HG03060 (cell line): Measurements from ENCODE around the gene EIF5.
"Not testable (repeated sequence)": the region's sequence is repeated elsewhere in the genome, so short reads cannot be mapped to it uniquely, and the experiment has no call there.

Source experiments
- ATAC-seq: cut with Tn5 transposase; IDR thresholded peaks from one replicate; pipeline ENCODE4 v1.9.1; 2021; ENCODE audit warnings: low read depth, moderate number of reproducible peaks; ENCODE audit not compliant: unreplicated experiment

Gene EIF5

DNA sequence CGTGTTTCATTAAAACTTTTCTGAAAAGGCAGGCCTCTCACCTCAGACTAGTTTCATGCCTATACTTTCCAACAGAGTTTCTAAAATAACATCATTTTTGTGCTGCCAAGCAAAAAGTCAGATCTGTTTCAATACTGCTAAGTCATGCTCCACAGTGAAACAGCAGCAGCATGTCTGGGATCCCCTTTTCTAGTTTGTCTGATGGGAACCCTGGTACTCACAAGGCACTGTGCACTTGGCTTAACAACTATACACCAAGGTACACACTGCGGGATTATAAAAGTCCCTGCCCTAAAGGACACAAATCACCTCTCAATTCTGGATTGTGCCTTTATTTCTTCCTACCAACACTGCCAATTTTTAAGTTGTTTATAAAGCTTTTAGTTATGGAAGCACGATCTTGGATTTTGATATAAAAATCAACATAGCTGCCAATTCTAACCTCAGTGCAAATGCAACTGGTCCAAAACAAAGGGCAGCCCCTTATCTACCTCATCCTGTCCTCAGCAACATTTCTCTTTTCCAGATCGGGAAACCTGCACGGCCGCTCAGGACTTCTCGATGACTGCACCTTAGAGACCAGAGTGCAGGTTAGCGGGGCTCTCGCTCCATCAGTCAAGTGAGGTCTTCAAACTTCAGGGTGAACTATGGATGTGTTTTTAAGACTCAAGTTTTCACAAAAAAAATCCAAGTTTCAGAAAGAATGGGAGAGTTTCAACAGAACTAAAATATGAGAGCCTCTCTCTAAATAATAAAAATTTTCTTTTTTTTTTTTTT is 1.7 kb upstream of the EIF5 start:
- no peak for ATAC-seq

DNA sequence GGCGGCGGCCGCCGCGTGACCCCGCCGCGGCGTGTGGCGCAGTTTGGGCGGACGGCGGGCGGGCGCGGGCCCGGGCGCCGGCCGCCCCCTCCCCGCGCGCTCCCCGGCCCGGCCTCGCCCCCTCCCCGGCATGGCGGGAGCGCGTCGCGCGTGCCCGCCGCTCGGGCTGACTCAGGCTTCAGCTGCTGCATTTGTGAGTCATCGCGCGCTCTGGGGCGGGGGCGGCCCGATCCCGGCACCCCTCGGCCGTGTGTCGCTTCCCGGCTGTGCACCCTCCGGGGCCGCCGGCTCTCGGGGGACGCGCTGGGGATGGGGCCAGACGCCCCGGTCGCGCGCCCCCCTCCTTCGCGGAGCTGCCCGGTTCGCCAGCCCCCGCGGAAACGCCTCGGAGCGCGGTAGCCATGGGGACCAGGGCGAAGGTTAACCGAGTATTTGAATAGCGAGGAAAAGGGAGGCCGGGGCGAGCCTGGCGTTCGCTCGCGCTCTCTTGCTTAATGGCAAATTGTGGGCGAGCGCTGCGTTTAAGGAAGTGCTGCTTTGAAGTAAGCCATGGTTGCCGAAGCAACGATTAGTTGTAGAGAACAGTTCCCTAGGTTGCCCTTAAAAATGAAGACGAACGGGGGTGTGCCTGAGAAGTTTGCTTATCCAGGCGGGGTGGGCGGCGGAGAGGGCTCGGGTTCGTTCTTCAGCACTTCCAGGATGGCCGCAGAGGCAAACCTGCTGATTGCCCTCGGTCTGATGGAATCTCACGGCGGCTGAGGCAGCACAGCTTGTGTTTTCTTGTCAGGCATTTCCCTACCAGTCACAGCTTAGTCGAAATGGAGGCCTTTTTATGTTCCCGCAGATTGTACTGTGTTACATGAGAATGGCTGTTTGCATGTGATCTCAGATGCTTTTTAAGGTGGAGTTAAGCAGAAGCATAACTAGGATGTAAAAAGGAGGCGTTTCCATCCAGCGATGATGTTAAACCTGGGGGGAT is 896 bp downstream of the EIF5 start:
- ATAC-seq = no peak

DNA sequence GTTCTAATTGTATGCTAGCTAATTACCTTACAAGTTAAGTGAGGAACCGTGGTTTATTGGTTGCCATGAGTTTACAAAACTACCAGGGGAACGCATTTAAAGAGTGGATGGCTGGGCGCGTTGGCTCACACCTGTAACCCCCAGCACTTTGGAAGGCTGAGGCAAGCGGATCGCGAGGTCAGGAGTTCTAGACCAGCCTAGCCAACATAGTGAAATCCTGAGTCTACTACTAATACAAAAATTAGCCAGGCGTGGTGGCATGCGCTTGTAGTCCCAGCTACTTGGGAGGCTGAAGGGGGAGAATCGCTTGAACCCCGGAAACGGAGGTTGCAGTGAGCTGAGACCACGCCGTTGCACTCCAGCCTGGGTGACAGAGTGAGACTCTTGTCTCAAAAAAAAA is 2.2 kb downstream of the EIF5 start:
- no peak for ATAC-seq

DNA sequence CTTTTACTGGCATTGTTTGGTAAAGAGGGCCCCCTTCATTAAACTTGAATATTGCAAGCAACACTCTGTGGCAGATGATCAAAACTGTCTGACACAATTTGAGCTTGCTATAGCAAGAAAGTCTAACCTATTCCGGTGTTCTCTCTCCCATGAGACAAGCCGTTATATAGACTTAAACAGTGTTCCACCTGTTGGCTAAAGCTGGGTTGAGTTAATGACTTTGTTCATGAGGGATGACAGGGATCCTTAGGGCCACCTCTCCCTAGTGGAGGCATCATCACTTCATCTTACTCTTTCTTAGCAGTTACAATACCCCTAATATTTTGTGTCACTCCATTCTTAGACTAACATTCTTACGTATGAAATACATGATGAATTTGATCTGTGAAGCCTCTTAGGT is 3.8 kb downstream of the EIF5 start:
- no peak for ATAC-seq

DNA sequence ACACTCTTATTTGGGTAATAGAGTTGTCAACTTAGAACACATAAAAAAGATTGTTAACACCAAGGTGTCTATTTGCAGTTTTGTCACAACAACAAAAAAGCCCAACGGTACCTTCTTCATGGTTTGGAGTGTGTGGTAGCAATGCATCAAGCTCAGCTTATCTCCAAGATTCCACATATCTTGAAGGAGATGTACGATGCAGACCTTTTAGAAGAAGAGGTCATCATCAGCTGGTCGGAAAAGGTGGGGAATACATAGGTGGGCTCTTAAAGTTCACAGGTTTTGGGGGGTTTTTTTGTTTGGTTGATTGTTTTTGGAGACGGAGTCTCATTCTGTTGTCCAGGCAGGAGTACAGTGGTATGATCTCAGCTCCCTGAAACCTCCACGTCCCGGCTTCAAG is 5.5 kb downstream of the EIF5 start:
- no peak for ATAC-seq

DNA sequence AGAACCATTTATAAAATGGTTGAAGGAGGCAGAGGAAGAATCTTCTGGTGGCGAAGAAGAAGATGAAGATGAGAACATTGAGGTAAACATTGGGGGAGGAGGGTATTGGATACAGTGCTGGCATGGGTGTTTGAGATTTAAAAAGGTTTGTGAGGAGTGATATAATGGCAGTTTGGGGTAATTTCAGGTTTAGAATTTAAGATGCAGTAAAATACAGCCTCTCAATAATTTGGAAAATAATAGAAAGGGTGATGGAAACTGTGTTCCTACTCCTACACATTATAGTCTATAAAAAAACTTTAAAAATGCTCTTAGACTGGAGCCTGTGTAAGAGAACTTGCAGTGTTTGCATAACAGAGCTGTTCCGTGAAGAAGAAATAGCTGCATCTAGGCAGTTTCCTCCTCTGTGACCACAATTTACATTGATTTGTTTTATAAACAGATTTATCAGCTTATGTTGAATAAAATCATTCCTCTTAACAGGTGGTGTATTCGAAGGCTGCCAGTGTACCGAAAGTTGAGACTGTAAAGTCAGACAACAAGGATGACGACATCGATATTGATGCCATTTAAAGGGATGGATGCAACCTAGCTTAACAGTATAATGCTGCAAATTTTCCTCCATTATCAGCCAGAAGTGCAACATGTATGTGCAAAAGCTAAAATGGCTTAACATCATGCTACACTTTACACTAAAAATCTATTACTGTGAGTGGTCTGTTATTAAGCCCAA is 6.6 kb downstream of the EIF5 start:
- no peak for ATAC-seq

DNA sequence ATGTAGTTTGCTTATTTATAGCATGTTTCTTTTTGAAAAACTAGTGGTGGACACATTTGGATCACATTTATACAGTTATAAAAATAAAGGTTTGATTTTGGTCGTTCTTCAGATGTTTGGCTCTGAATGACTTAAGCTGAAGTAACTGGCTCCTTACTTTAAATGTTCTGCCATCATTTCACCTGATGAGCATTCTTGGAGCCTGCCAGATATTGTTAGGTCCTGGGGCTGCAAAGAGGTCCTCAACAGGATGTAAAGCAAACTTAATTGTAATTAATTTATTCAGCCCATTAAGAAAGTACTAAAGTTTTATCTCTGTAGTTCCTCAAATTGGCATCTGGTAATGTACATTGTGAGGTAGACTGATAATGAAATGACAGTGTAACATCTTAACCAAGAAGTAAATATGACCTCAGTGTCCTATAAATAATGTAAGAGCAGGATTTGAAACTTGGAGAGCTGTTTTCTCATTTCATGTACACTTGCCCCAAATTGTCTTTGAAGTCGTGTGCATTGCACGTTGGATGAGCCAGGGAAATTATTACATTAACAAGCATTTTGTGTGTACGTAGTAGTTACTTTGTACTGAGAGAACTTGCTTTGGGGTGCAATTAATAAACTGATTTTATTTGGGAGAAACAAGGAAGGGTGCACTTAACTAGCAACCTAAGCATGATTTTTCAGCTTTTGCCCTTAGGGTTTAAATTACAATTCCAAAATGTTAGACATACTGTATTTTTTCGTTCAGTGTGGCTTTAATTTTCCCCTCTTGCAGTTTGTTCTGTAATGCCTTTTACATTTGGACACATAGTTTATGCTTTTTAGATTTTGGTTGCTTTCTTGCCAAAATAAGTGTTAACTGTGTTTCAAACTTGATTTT is 7.5 kb downstream of the EIF5 start:
- no peak for ATAC-seq

DNA sequence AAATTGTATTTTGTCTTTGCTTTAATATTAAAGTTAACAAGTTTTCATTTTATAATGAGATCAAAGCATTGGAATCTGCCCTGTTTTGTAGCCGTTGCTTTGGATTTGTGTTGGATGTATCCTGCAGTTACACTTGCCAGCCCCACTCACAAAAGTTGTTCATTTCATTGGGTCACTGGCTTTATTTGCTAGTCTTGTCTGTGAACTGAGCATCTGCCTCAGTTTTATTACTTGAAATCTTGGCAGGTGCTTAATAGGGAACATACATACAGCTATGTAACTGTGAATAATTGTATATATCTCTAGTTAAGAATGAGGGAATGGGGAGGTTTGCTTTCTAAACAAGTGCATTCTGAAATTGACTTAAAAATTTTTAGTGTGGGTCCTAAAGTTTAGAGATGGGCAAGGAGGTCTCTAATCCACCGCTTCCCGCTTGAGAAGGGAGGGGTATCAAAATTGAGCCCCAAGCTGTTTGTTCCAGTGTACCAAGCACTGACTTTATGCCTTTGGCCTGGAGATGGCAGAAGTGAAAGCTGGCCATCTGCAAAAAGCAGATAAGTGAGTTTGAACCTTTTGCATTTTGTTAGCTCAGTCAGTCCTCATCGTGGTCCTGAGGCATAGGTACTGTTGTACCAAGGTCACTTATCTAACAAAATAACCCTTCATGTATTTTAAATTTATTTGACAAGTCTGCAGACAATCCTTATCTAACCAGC is 9.3 kb downstream of the EIF5 start:
- ATAC-seq = no peak

DNA sequence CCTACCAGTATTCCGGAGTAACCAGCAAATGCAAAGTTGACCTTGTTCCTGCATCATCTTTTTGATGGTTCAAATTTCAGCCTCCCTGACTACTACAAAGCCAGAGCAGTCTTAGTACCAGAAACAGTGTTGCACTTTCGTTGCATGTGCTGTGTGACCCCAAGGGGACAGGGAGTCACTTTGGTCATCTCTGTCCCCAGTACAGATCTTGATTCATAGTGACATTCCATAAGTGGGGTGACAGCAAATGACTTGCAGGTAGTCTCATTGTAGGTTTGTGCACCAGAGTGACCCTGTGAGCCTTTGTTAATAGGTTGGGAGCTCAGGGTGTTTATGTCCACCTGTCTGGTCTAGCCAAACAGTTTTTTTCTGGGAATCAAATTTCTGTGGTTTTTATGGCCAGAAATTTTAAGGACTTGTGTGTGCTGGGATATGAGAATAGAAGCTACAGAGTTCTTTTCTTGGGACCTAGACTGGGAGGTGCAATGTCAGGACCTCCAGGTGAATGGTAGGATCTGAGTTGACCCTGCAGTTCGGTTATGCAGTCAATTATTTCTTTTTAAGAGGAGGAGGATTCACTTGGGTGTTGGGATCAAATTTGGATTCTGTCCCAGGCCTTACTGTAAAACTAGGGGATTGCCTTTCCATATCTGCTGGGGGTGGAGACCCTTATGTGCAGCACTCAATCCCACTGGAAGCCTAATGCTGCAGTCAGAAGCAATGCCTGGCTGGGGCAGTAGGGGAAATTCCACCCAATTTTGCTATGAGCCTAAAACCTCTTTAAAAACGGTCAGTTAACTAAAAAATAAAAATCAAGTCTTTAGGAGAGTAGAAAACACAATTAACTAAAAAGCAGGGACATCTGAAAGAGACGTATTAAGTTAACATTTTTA is 10.1 kb downstream of the EIF5 start:
- no peak for ATAC-seq

DNA sequence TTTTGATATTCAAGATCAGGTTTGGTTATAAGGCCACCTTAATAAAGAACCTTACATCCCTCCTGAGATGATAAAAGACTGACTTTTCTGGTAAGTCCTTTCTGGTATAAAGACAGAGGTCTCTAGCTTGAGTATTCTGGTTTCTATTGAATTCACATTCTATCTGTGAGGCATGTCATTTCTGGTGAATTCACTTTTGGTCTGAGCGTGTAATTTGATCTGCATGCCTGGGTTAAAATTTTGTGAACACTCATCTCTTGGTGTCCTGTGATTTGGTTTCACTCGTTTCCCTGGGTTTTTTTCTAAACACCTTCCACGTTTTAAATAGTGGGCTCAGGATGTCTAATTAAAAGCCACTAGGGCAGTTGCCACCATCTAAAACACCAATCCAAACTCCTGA is 12.2 kb downstream of the EIF5 start:
- no peak for ATAC-seq

DNA sequence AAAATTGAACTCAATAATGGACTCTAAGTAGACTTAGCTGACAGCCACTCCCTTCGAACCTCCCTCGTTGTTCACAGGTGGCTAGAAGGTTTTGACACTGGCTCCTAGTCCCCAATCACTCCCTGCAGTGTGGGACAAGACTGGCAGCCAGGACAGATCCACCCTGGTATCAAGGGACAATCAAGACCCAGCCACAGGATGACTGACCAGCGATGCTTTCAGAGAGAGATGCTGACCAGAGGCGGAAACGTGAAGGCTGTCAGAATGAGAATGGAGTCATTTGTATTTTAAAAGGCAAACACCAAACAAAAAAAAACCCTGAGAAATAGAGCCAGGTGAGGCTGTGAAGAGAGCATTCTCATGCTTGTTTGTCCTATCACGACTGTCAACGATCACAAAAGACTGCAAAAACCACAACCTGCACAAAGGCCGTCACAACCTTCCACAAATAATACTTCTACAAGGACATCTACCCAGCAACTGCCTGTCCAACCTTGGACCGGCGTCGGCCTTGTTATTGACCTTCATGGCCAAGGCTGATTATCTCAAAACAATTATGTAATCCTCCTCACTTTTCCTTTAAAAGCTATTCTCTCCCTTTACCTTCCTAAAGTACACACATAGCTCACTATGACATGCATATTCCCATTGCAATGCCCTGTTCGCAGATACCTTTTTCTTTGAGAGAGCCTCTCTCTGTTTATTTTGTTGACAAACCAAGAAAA is 13.2 kb downstream of the EIF5 start:
- ATAC-seq = no peak

DNA sequence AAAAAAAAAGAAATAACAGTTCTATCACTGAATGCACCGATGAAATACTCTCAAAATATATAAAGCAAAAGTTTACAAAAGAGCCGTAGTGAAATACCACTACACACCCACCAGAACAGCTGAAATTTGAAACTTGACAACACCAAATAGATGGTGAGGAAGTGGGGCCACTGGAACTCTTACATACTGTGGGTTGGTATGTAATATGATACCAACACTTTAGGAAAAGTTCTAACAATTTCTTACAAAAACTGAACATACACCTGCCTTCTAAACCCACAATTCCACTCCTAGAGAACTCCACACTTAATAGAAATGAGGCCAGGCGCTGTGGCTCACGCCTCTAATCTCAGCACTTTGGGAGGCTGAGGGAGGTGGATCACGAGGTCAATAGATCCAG is 14.1 kb downstream of the EIF5 start:
- no peak for ATAC-seq

DNA sequence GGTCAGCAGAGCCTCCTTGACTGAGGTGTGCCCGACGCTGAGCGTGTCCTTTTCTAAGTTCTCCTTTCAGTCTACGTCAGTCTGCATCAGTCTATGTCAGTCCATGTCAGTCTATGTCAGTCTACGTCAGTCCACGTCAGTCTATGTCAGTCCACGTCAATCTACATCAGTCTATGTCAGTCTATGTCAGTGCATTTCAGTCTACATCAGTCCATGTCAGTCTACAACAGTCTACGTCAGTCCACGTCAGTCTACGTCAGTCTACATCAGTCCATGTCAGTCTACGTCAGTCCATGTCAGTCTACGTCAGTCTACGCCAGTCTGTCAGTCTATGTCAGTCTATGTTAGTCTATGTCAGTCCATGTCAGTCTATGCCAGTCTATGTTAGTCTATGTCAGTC is 15.9 kb downstream of the EIF5 start:
- no peak for ATAC-seq

DNA sequence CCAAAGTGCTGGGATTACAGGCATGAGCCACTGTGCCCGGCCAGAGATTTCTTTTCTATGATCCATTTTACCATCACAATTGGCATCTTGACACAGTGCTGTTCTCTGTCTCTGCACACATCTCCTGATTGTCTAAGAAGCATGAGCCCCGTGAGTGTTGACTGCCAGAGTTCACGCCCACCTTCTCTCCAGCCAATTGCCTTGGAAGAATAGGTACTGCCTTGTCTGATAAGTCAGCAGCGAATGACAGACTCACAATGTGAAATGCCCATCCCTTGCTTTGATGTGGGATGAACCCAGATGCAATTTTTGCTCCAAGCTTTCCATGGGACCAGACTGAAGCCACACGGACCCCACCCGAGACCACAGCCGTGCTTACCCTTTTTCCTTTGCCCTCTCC is 19.3 kb downstream of the EIF5 start:
- no peak for ATAC-seq

DNA sequence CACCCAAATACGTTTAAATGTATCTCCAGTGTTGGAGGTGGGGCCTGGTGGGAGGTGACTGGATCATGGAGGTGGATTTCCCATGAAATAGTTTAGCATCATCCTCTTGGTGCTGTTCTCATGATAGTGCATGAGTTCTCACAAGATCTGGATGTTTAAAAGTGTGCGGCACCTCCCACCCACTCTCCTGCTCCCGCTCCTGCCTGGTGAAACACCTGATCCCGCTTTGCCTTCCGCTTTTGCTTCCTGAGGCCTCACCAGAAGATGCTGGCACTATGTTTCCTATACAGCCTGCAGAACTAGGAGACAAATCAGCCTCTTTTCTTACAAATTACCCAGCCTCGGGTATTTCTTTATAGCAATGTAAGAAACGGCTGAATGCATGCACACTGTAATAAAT is 20.1 kb downstream of the EIF5 start:
- ATAC-seq = no peak

DNA sequence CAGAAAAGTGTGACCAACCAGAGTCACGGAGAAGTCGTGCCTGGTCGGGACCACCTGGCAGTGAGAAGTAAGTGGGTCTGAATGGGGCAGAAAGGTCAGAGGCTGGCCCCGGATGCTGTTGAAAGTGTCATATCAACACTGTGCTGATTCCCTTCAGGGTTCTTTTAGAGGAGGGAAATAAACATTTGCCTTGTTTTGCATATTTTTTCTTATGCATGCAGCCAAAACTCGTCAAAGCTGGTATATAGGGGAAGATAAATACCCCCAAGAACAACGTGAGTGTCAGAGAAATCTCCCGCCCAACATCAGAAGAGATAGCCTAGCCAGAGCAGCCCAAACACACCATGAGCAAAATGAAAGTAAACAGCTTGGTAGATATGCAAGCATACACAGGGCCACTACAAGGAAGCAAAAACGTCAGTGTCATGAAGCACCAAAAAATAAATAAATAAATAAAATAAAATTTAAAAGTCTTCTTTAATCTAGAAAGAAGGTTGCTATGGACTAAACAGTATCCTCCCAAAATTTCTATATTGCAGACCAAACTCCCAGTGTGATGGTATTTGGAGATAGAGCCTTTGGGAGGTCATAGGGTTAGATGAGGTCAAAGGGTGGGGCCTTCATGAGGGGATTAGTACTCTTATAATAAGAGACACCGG is 22.1 kb downstream of the EIF5 start:
- no peak for ATAC-seq

DNA sequence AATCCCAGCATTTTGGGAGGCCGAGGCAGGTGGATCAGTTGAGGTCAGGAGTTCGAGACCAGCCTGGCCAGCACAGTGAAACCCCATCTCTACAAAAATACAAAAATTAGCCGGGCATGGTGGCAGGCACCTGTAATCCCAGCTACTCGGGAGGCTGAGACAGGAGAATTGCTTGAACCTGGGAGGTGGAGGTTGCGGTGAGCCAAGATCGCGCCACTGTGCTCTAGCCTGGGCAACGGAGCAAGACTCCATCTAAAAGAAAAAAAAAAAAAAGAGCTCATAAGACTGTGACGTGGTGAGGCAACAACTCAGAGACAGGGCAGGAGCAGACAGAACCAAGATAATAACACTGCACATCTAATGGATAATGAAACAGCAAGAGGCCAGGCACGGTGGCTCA is 23.5 kb downstream of the EIF5 start:
- not testable (repeated sequence) for ATAC-seq
